Measurements from ENCODE around the gene MYBPC1.
"Not testable (repeated sequence)": the region's sequence is repeated elsewhere in the genome, so short reads cannot be mapped to it uniquely, and the experiment has no call there.

DNA sequence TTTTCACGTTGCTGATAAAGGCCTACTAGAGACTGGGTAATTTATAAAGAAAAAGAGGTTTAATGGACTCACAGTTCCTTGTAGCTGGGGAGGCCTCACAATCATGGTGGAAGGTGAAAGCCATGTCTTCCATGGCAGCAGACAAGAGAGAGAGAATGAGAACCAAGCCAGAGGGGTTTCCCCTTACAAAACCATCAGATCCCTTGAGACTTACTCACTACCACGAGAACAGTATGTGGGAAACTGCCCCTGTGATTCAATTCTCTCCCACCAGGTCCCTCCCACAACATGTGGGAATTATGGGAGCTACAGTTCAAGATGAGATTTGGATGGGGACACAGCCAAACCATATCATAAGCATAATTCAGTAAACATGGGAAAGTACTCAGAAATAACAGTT lies 65.9 kb downstream of the MYBPC1 start:
- TF ChIP-seq, protein P1, sequence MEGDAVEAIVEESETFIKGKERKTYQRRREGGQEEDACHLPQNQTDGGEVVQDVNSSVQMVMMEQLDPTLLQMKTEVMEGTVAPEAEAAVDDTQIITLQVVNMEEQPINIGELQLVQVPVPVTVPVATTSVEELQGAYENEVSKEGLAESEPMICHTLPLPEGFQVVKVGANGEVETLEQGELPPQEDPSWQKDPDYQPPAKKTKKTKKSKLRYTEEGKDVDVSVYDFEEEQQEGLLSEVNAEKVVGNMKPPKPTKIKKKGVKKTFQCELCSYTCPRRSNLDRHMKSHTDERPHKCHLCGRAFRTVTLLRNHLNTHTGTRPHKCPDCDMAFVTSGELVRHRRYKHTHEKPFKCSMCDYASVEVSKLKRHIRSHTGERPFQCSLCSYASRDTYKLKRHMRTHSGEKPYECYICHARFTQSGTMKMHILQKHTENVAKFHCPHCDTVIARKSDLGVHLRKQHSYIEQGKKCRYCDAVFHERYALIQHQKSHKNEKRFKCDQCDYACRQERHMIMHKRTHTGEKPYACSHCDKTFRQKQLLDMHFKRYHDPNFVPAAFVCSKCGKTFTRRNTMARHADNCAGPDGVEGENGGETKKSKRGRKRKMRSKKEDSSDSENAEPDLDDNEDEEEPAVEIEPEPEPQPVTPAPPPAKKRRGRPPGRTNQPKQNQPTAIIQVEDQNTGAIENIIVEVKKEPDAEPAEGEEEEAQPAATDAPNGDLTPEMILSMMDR (IDR thresholded peaks at IDR 0.05; ENCODE audit: low read depth, low read length) = not testable (repeated sequence)
- TF ChIP-seq MYC (IDR thresholded peaks at IDR 0.05; ENCODE audit: low read depth, low read length) = not testable (repeated sequence)
